Measurements from ENCODE around the gene ARRDC1.
"Not testable (repeated sequence)": the region's sequence is repeated elsewhere in the genome, so short reads cannot be mapped to it uniquely, and the experiment has no call there.

The ARRDC1 gene

GRCh38 chr9:137613738-137614523 lies 8.4 kb downstream of the ARRDC1 start:
- DNase-seq (ENCODE audit: low read depth), result no peak

DNA sequence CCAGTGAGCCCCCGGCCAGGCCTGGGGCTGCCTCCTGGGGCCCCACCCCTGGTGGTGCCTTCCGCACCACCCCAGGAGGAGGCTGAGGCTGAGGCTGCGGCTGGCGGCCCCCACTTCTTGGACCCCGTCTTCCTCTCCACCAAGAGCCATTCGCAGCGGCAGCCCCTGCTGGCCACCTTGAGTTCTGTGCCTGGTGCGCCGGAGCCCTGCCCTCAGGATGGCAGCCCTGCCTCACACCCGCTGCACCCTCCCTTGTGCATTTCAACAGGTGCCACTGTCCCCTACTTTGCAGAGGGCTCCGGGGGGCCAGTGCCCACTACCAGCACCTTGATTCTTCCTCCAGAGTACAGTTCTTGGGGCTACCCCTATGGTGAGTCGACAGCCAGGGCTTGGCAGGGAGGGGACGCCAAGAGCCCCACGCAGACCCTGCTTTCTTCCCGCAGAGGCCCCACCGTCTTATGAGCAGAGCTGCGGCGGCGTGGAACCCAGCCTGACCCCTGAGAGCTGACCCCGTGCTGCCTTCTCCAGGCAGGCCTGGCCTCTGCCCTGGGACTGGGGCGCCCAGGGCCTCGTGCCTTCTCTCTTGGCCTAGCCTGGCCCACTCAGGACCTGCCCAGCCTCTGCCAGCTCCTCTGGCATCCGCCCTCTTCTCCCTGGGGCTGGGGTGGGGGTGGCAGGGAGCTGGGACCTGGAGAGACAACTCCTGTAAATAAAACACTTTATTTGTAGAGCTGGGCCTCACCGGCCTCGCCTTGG lies 9.3 kb downstream of the ARRDC1 start:
- DNase-seq (ENCODE audit: low read depth), result no peak

- DNase-seq (ENCODE audit: low read depth), result no peak
Measured at GRCh38 chr9:137615387-137615871, 9.9 kb downstream of the ARRDC1 start.

- DNase-seq (ENCODE audit: low read depth), result peak; percentile 89
Measured at GRCh38 chr9:137618105-137619067, 12.9 kb downstream of the ARRDC1 start, which contains the start of gene EHMT1. Gene EHMT1 (plus strand): TSS chr9:137619005. CDS start chr9:137619029, 24 bp downstream.

- DNase-seq (ENCODE audit: low read depth), result no peak
Measured at GRCh38 chr9:137619240-137620047, 14.0 kb downstream of the ARRDC1 start.

- no peak for DNase-seq (ENCODE audit: low read depth)
Measured at GRCh38 chr9:137620048-137620405, 14.5 kb downstream of the ARRDC1 start.

GRCh38 chr9:137620581-137620980 lies 15.1 kb downstream of the ARRDC1 start:
- no peak for DNase-seq (ENCODE audit: low read depth)

GRCh38 chr9:137621131-137621757 lies 15.8 kb downstream of the ARRDC1 start:
- no peak for DNase-seq (ENCODE audit: low read depth)

DNA sequence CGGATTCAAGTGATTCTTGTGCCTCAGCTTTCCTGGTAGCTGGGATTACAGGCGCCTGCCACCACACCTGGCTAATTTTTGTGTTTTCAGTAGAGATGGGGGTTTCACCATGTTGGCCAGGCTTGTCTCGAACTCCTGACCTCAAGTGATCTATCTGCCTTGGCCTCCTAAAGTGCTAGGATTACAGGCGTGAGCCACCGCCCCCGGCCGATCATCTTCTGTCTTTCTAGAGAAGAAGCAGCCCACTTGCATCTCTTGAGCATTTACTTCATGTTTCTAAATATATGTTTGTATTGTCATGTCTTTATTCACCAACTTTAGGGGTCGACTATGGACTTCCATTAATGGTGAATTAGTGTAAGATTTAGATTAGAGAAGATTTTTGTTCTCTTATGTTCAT lies 16.7 kb downstream of the ARRDC1 start:
- DNase-seq (ENCODE audit: low read depth), result not testable (repeated sequence)

GRCh38 chr9:137626464-137626863 lies 21.0 kb downstream of the ARRDC1 start:
- no peak for DNase-seq (ENCODE audit: low read depth)

GRCh38 chr9:137627406-137627805 lies 21.9 kb downstream of the ARRDC1 start:
- DNase-seq (ENCODE audit: low read depth), result not testable (repeated sequence)

DNA sequence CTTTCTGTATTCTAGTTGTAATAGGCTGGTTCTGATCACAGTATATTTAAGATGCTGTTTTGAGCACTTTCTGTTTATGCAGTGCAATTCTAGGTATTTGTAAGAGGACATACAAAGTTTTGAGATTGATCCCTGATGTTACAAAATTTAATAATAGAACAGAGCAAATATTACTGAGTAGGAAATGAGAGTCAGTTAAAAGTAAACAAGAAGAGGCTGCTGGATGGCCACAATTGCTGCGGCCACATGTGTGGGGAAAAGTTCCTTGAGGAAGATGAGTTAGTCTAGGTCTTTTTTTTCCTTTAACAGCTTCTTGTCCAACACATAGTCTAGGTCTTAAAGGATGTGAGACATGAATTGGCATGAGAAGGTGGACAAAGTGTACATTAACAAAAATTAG lies 24.6 kb downstream of the ARRDC1 start:
- DNase-seq (ENCODE audit: low read depth), result no peak

- DNase-seq (ENCODE audit: low read depth), result no peak
Measured at GRCh38 chr9:137630679-137631078, 25.2 kb downstream of the ARRDC1 start.

GRCh38 chr9:137631345-137632229 lies 26.1 kb downstream of the ARRDC1 start:
- DNase-seq (ENCODE audit: low read depth), result no peak

GRCh38 chr9:137632230-137633161 lies 27.0 kb downstream of the ARRDC1 start:
- no peak for DNase-seq (ENCODE audit: low read depth)

GRCh38 chr9:137634016-137634415 lies 28.5 kb downstream of the ARRDC1 start:
- DNase-seq (ENCODE audit: low read depth), result no peak

GRCh38 chr9:137638680-137639079 lies 33.2 kb downstream of the ARRDC1 start:
- DNase-seq (ENCODE audit: low read depth), result no peak

DNA sequence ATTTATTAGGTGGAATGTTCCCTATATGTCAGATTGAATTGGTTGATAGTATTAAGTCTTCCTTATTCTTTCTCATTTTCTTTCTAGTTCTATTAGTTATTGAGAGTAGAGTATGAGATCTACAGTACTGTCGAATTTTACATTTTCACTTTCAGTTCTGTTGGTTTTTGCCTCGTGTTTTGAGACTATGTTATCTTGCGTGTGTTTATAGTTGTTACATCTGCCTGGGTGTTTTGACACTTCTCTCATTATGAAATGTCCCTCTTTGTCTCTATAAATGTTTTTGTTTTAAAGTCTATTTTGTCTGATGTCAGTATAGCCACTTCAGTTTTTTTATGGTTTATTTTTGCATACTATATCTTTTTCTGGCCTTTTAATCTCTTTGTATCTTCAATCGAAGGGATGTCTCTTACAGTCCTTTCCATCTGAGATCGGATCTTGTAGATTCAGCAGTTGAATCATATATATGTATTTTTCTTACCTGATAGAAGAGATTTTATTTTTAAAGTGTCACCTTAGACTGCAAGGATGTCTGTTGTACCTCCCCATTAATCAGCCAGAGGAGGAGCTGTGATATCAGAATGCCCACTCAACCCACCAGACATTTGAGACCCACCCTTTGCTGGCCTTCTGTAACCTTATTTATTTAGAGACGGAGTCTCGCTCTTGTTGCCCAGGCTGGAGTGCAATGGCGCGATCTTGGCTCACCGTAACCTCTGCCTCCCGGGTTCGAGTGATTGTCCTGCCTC lies 34.0 kb downstream of the ARRDC1 start:
- DNase-seq (ENCODE audit: low read depth), result no peak
